NCI-H2107 treated with DMSO at 0.1 percent for 48 hours (cell line): ENCODE data around the gene CHMP6.

ENCODE experiments used
- DNase-seq: peaks from one replicate; lab custom pipeline; 2025; ENCODE audit not compliant: unreplicated experiment; lab: John Stamatoyannopoulos, UW

Gene CHMP6

DNA sequence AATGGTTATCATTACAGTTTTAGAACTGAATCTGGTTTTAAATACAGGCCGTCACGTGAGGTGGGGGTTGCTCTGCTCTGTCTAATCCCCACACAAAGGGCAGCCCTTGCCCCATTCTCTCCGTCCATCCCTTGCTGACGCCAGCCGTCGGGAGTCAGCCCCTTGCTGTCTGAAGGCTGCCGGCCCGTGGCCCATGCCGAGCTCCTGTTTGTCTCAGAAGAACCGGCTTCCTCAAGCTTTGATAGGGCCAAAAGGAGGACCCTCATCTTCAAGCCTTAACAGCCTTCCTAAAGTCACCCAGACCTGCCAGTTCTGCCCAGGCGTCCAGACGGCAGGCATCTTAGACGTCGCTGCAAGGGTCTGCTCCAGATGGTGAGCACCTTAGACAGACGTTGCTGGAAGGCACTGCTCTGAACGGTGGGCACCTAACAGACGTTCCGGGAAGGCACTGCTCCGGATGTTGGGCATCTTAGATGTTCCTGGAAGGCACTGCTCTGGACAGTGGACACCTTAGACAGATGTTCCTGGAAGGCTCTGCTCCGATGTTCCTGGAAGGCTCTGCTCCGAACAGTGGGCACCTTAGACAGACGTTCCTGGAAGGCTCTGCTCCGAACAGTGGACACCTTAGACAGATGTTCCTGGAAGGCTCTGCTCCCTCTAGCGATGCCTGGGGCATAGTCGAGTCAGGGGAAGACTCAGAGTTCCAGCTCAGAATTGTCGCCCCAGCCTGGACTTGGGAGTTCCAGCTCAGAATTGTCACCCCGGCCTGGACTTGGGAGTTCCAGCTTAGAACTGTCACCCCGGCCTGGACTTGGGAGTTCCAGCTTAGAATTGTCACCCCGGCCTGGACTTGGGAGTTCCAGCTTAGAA, 35.1 kb upstream of the CHMP6 start:
- DNase-seq = no peak

DNA sequence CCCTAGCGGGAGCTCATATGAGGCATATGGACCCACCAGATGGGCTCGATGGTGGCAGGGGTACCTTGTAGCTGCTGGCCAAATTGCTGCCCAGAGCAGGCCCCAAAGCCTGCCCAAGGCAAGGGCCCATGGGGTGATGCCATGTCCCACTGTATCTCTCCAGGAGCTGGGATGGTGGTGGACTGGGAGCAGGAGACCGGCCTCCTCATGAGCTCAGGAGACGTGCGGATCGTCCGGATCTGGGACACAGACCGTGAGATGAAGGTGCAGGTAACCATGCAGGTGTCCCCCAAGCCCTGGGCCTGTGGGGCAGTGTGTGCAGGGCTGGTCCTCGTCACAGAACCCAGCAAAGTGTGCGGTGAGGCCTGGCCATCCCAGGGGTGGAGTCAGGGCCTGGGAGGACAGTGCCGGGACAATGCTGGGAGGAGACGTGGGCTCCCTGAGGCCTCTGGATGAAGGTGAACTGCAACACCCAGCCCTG, 34.1 kb upstream of the CHMP6 start:
- DNase-seq = no peak

DNA sequence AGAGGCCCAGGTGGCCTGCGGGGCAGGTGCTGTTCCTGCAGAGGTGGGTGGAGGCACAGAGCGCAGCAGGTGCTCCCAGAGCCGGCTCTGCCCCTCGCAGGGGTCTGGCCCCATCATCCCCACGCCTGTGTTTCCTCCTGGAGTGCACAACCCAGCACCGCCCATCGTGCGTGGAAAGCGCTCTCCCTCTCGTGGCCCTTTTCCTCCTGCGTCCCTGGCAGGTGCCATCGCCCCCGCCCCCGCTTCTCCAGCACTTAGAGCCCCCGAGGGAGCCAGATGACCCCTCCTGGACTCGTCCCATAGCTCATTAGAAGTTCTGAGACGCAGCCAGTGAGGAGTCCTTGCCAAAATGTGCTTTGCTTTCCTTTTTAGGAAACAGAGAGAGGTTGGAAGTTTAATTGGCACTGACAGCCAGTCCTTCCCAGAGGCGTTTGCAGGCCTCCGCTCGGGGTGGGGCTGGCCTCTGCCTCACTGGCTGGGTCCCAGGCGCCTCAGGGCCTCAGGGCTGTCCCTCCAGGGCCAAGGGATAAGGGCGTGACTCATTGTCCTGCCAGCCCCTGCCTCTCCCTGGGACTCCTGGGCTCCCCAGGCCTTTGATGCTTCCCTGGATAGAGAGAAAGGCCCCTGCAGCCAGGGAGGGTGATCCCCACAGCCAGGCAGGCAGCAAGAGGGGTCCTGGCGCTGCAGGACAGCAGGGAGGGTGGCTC, 32.2 kb upstream of the CHMP6 start:
- no peak for DNase-seq

DNA sequence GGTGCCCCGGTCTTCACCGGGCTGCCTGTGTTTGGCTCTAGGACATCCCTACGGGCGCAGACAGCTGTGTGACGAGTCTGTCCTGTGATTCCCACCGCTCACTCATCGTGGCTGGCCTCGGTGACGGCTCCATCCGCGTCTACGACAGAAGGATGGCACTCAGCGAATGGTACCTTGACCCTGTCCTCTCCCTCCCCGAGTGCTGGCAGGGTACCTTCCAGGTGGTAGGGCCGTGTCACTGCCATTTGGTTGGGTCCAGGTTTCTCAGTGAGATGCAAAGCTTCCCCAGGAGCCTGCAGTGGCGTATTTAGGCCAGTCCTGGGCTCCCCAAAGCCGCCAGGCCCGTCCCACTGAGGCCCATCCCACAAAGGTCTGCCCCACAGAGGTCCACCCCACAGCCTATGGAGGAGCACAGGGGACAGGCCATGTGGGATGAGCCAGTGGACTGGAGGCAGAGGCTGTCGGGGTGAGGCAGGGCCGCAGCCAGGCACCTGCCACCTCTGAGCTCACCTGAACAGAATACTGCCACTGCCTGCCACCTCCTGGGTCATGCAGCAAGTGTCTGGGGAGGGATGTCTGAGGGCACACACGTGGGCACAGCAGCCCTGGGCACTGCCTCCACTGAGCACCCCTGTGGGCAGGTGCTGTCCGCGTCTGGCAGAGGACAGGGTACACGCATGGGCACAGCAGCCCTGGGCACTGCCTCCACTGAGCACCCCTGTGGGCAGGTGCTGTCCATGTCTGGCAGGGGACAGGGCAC, 31.4 kb upstream of the CHMP6 start:
- DNase-seq = no peak

DNA sequence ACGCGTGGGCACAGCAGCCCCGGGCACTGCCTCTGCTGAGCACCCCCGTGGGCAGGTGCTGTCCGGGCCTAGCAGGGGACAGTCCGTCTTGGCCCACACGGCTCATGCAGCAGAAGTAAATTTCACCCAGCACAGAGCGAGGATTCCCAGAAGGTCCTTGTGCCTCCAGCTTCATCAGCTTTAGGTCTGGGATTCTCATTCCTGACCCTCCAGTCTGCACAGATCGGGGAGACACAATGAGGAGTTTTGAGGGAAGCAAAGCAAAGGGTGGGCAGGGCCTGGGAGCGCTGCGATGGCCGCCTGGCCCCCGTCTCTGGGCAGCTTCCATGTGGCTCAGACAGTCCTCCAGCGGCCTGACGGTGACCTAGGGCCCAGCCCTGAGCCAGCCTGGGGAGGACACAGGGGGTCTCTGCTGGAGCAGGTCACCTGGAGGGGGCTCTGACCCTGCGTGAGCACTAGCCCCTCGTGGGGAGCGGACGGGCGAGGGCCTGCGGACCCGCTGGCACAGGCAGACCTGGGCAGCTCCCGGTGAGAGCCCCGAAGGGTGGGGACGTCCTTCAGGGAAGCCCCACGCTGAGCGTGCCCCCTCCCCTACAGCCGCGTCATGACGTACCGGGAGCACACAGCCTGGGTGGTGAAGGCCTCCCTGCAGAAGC, 30.7 kb upstream of the CHMP6 start:
- no peak for DNase-seq

DNA sequence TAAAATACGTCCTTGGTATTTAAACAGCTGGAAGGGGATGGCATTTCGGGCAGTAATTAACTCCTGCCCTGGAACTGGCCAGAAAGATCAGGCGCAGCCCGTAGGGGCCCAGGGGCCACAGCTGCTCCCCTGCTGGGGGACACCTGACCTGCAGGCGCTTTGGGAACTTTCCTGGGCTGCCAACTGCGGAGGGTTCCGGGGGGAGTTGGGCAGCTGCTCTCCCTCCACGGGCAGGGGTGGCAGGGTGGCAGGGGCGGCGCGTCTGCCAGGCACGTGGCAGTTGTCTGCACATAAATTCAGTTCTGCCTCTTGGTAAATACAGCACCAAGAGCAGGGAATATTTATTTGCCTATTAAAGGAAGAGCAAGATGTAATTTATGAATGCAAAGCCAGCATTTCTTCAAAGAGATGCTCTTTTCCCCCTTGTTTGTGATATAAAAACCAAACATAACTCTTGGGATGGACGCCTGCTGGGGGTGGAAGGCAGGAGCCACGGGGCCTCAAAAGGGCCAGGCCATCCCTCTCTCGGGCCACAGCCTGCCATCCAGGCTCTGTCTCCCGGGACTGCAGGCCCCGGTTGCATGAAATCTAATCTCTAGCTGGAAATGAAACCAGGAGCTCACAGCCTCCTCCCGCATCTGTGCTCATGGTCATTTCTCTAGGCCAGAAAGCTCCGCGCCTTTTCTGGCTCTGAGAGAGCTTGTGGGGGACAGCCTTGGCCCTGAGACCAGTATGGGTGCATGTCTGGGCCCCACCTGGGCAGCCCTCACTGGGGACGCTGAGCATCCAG, 29.9 kb upstream of the CHMP6 start:
- no peak for DNase-seq

DNA sequence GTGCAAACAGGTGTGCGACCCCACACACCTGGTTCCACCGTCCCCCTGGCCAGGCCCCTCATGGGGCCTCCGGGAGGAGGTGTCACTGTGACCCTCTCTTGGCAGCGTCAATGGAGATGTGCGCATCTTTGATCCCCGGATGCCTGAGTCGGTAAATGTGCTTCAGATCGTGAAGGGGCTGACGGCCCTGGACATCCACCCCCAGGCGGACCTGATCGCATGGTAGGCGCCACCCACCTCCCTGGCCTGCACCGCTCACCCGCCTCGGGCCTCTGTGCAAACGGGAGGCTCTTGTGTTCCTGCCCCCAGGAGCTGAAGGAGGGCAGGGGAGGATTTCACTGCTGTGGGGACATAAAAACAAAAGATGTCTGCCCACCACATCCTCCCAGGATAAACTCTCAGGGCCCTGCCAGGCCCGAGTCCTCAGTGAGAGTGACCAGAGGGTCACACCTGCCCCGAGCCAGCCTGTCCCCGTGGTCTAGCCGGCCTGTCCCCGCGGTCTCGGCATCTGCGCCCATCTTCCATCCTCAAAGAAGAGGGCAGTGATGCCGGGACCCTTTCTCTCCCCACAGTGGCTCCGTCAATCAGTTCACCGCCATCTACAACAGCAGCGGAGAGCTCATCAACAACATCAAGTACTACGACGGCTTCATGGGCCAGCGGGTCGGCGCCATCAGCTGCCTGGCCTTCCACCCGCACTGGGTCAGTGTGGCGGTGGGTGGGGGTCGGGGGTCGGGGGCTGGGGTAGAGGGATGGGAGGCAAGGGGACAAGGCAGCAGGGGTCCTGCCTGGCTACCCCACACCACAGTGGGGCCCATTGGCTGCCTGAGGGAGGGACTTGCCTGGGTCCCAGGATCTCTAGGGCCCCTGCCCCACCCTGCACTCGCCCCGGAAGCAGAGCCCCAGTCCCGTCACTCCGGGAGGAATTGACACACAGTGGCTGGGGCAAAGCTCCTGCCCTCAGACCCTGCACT, 29.0 kb upstream of the CHMP6 start:
- DNase-seq = no peak

DNA sequence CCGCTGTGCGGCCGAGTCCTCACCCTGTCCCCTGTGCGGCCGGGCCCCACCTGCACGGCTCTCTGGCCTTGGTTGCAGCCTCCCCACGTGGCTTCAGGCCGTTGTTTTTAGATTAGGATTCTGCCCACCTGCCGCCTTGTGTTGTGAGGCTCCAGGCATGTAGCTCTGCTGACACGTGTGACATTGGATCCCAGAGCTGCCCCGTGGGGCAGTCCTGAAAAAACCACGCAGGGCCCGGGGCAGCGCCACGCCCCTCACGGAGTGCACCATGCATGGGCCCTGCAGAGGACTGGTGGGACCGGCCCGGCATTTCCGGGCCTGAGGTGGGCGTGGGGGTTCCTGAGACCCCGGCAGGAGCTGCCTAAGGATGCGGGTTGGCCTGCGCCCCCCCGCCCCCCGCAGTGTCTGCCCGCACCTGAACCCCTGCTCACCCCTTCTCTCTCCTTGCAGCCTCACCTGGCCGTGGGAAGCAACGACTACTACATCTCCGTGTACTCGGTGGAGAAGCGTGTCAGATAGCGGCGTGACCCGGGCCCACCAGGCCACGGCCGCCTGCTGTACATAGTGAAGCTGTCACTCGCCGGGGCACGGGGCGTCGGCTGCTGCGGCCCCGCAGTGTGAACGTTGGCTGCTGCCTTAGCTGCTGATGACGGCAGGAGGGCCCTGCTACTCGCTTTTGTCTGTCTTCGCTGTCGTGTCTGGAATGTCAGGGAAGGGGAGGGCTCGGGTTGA, 27.7 kb upstream of the CHMP6 start:
- DNase-seq = no peak

DNA sequence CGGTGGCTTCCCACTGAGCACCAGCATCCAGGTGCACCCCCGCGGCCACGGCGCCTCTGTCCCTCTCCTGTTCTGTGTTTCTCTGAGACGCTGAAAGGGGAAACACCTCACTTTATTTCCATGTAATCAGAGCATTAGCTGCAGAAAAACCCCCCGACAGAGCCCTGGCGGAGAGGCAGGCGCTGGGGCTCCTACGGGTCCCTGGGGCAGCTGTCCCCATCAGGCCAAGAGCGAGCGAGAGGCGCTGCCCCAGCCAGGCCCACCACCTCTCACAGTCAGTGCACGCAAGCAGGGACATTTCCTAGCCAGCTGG, 27.1 kb upstream of the CHMP6 start:
- no peak for DNase-seq

DNA sequence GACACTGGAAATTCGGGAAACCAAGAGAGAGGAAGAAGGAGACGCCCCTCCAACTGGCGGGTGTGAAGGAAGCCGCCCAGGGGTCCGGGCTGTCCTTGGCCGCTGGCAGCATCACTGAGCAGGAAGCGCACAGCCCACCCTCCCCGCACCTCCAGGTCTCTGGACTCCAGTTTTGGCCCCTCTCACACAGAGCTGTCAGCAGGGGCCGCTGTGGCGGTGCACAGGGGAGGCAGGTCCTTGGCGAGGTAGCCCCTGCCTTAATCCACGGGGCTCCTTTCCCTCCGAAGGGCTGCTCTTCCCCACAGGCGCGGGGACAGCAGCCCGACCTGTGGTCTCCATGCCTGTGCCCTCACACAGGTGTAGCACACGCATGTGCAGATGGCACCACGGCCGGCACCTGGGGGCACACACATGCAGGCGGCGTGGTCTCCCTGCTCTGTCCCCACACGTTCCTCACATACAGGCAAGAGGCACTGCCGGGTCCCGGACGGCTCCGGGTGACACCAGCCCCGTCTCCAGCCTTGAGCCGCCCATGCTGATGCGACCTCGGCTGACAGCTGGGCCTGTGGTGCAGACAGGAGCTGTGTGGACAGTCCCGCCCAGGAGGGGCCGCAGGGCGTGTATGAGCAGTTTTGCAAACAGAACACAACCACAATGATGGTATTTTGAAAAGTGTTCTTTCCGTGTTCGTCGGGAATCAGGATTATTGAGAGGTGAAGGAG, 26.6 kb upstream of the CHMP6 start:
- DNase-seq = no peak

DNA sequence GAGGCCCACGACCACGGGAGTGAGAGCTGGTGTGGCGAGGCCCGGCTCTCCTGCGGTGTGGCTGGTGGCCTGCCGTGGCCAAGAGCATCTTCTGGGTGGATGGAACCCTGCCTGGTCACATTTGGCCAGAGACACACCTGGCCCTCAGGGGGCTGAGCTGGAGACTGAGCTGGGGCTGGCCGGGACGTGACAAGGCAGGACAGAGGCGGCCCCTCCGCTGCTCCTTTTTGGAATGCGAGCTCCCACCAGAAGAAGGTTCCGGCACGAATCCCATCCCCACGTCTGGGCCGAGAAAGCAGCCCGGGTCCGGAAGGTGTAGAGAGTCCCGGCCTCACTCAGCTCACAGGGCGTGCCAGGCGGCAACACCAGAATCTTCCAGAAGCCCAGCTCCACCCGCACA, 26.0 kb upstream of the CHMP6 start:
- DNase-seq = no peak

DNA sequence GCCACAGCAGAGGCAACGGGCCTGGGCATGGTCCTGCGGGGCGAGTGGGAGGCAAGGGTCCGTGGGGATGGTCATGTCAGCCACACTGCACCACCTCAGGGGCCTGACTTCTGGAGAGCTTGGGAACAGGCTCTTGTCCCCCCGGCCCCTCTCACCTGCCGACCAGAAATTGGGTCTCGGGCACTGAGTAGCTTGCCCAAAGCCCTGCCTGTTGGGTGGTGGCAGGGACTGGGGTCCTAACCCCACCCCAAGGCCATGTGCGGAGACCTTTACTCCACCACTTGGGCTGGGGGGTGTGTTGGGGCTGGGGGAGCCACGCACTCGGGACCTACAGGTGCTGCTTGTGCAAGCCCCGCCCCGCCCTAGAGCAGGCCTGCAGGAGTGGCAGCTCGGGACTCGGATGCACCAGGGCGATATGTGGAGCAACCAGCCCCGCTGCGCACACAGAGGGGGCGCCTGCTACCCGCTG, 24.2 kb upstream of the CHMP6 start:
- no peak for DNase-seq

DNA sequence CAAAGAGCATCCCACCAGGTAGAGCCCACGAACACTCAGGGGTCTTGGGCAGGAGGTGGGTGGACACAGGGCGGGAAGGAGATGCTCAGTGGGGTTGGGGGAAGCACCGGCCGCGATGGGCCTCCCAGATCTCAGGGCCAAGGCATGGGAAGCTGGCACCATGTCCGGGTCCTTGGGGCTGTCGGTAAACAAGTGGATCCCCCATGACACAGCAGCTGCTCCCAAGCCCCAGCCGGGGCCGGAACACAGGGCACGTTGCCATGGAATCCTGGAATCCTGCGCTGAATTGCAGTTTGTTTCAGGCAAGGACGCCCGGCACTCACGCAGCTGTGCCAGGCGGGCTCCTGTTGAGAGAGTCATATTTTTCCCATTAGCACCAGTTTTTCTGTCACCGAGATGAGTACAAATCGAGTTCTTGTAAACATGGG, 23.0 kb upstream of the CHMP6 start:
- DNase-seq = no peak

DNA sequence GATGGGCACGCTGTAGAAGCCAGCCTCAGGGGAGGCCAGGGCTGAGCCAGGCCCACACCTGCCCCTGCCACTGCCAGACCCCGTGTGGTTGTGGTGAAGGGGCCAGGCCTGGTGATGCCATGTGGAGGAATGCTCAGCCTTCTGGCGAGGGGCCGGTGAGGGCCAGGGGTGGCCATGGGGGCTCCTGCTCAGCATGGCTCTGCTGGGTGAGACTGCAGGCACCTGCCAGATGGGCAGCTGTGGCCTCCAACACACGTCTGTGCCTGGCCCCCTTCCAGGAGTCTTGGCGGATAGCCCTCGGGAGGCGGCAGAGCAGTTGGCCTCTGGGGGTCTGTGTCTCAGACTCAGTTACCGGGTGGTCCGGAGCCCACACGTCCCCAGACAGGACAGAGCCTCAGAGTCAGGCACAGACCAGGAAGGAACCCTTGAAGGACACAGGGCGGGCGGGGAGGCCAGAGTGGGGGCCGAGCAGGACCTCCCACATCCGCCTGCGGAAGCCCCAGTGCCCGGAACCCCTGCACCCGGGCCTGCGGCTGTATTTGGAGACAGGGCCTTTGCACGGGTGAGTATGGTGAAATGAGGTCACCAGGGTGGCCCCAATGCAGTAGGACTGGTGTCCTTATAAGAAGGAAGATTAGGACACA, 22.5 kb upstream of the CHMP6 start:
- no peak for DNase-seq

DNA sequence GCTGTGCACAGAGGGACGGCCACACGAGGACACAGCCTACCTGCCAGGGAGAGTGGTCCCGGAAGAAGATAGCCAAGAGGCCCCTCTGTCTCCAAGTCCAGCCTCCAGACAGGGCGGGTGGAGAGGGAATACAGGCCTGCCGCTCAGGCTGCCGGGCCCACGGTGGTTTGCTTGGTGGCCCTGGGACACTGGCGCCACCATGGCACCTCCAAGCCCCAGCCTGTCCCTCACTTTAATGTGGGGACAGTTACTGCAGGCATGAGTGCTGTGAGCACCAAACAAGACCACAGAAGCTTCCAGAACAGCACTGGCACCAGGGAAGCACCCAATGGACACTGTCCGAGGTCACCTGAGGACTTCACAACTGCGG, 22.0 kb upstream of the CHMP6 start:
- no peak for DNase-seq

DNA sequence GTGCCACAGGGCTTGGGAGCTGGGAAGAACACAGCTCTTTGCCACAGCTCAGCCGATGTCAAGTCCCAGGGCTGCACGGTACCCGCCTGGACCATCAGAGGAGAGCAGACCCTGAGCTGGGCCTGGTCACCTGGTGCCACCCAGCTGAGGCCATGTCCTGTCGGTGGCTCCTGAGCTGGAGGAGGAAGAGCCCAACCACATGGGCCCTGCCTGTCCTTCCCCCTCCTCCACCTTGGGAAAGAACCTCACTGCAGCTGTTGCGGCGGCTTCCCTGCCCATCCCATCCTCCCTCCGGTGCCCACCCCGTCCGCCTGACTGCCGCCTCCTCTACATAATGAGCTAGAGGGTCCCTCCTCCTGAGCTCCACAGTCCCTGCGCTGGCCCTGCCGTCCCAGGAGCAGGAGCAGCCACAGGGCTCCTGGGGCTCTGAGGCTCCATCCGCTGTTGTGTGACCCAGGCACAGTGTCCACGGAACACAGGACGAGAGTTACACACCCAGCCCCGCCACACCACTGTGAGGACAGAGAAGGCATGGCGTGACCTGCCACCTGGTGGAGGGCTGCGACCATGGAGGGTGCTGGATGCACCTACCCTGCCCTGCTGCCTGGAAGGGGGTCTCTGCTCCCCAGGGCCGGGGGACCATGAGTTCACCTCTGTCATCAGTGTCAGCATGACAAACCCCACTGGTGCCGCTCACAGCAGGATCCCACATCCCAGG, 21.4 kb upstream of the CHMP6 start:
- no peak for DNase-seq
